HepG2 (cell line): ENCODE measurements around the gene MKNK1. TPM values are rescaled to one million over a fixed set of nuclear protein-coding genes. Genes with fewer than 3 reads are reported as not detected.

Source experiments
- ADNP ChIP-seq: sonication (generic); formaldehyde crosslinking; IDR thresholded peaks from 2 replicates; pipeline ENCODE4 v1.4.0; 2020; ENCODE audit warnings: missing genetic modification reagents
- GATAD1 ChIP-seq: IDR thresholded peaks from 2 replicates; pipeline ENCODE4 v1.6.1; 2016; ENCODE audit warnings: missing genetic modification reagents, missing compliant biosample characterization
- KDM4B ChIP-seq: sonication (generic); formaldehyde crosslinking; IDR thresholded peaks from 2 replicates; pipeline ENCODE4 v1.4.0; 2020; ENCODE audit warnings: missing genetic modification reagents
- MED13 ChIP-seq: sonication (generic); formaldehyde crosslinking; IDR thresholded peaks from 2 replicates; pipeline ENCODE4 v1.5.0; 2020; ENCODE audit warnings: missing genetic modification reagents
- MXD1 ChIP-seq: sonication (generic); formaldehyde crosslinking; IDR thresholded peaks from 2 replicates; pipeline ENCODE4 v1.4.0; 2020; ENCODE audit warnings: mild to moderate bottlenecking, missing genetic modification reagents
- RFX5 ChIP-seq: IDR thresholded peaks from 2 replicates; pipeline ENCODE4 v1.6.1; 2011; ENCODE audit warnings: low read depth, low read length, improper control_type of control experiment
- ZKSCAN1 ChIP-seq: fragments of 150-350 bp; IDR thresholded peaks from 2 replicates; pipeline ENCODE4 v1.6.1; 2014; ENCODE audit warnings: low read length
- ZNF234 ChIP-seq: sonication (generic); formaldehyde crosslinking; conservative IDR thresholded peaks from 2 replicates; pipeline ENCODE4 v1.5.1; 2020; ENCODE audit warnings: mild to moderate bottlenecking, missing genetic modification reagents
- ZNF510 ChIP-seq: sonication (generic); formaldehyde crosslinking; IDR thresholded peaks from 2 replicates; pipeline ENCODE4 v1.4.0; 2020; ENCODE audit warnings: low read depth, mild to moderate bottlenecking, missing genetic modification reagents
- ZNF704 ChIP-seq: sonication (generic); formaldehyde crosslinking; IDR thresholded peaks from 2 replicates; pipeline ENCODE4 v1.8.1; 2023; ENCODE audit warnings: mild to moderate bottlenecking, inconsistent platforms, moderate library complexity, missing genetic modification reagents, borderline replicate concordance
- ZNF713 ChIP-seq: sonication (generic); formaldehyde crosslinking; IDR thresholded peaks from 2 replicates; pipeline ENCODE4 v1.4.0; 2020; ENCODE audit warnings: mild to moderate bottlenecking, missing genetic modification reagents
- polyA plus RNA-seq, 8 experiments: library from polyadenylated mRNA; depleted of rRNA in 3 of 8; stranded (reverse) in 7 of 8; unstranded in 1 of 8; fragments of >200 nt; fragmentation: Illumina TruSeq in 4 of 8; extraction: Trizol in 4 of 8; gene quantifications; 2 replicates each; pipeline versions ENCODE4 v1.2.1 to v1.2.3, GENCODE V29; 2011 to 2016; ENCODE audit warnings: low read depth in 4 of 8, missing spikeins in 1 of 8, mixed read lengths in 1 of 8; ENCODE audit not compliant: insufficient read depth in 1 of 8
- total RNA-seq, 5 experiments: library from RNA; depleted of rRNA; stranded (reverse); fragments of >200 nt; fragmentation: Illumina TruSeq; extraction: Trizol; gene quantifications; 2 replicates each; pipeline ENCODE4 v1.2.3, GENCODE V29; 2016; ENCODE audit warnings: low read depth in 1 of 5
- TF ChIP-seq, protein P1 (sequence below): sonication (generic); formaldehyde crosslinking; IDR thresholded peaks from 2 replicates; pipeline ENCODE4 v1.4.0; 2020; ENCODE audit warnings: missing genetic modification reagents, borderline replicate concordance

The MKNK1 gene
- total and polyA plus RNA-seq, 2 of the 13 experiments (the other 11 are each of a cell fraction or from before 2014, with no cell fraction given), result 18.5 to 24.1 TPM

- TF ChIP-seq MXD1 (CRISPR knock-in tag) (peak; percentile 50; the same call in 1 of the 2 replicates), ZKSCAN1 (no peak), MED13 (CRISPR knock-in tag) (peak; percentile 64; the same call in 1 of the 2 replicates), ZNF704 (CRISPR knock-in tag) (no peak), ZNF234 (CRISPR knock-in tag) (no peak), KDM4B (CRISPR knock-in tag) (peak; percentile 57; the same call in 1 of the 2 replicates), ADNP (CRISPR knock-in tag) (no peak), RFX5 (0 out of 2 replicates have a peak, but pooled peaks have one; percentile 18), ZNF510 (0 out of 2 replicates have a peak, but pooled peaks have one; percentile 44), GATAD1 (CRISPR knock-in tag) (0 out of 2 replicates have a peak, but pooled peaks have one; percentile 32), ZNF713 (0 out of 2 replicates have a peak, but pooled peaks have one; percentile 54)
- TF ChIP-seq, protein P1, sequence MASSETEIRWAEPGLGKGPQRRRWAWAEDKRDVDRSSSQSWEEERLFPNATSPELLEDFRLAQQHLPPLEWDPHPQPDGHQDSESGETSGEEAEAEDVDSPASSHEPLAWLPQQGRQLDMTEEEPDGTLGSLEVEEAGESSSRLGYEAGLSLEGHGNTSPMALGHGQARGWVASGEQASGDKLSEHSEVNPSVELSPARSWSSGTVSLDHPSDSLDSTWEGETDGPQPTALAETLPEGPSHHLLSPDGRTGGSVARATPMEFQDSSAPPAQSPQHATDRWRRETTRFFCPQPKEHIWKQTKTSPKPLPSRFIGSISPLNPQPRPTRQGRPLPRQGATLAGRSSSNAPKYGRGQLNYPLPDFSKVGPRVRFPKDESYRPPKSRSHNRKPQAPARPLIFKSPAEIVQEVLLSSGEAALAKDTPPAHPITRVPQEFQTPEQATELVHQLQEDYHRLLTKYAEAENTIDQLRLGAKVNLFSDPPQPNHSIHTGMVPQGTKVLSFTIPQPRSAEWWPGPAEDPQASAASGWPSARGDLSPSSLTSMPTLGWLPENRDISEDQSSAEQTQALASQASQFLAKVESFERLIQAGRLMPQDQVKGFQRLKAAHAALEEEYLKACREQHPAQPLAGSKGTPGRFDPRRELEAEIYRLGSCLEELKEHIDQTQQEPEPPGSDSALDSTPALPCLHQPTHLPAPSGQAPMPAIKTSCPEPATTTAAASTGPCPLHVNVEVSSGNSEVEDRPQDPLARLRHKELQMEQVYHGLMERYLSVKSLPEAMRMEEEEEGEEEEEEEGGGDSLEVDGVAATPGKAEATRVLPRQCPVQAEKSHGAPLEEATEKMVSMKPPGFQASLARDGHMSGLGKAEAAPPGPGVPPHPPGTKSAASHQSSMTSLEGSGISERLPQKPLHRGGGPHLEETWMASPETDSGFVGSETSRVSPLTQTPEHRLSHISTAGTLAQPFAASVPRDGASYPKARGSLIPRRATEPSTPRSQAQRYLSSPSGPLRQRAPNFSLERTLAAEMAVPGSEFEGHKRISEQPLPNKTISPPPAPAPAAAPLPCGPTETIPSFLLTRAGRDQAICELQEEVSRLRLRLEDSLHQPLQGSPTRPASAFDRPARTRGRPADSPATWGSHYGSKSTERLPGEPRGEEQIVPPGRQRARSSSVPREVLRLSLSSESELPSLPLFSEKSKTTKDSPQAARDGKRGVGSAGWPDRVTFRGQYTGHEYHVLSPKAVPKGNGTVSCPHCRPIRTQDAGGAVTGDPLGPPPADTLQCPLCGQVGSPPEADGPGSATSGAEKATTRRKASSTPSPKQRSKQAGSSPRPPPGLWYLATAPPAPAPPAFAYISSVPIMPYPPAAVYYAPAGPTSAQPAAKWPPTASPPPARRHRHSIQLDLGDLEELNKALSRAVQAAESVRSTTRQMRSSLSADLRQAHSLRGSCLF (CRISPR knock-in tag), result no peak
- TF ChIP-seq, all 625 proteins: peak for 194
These were observed at the start of gene MKNK1 (continued) for GRCh38 chr1:46603858-46604549.
